A673 (cell line): Measurements from ENCODE around the gene SLCO3A1. TPM values are rescaled to one million over a fixed set of nuclear protein-coding genes. Genes with fewer than 3 reads are reported as not detected.

Experiments
- BruUV-seq: library from RNA; stranded (reverse); fragments of 400-500 nt; replicated peaks from 2 replicates; lab custom pipeline; 2021; lab: Mats Ljungman, UMichigan
- CTCF ChIA-PET: fragments of 300-600 bp; sonication (Branson Sonifier 250); formaldehyde crosslinking; loops from one replicate; lab custom pipeline; 2022; ENCODE audit warnings: antibody characterized with exemption; lab: Charles Lee
- POLR2A ChIA-PET: fragments of 300-600 bp; sonication (Branson Sonifier 250); formaldehyde crosslinking; loops from one replicate; lab custom pipeline; 2022; ENCODE audit warnings: antibody characterized with exemption; ENCODE audit not compliant: low non-redundant PET; lab: Charles Lee
- DNase-seq: peaks from one replicate; pipeline ENCODE4 v3.0.0-alpha.2; 2015; ENCODE audit warnings: low spot score
- H3K27ac ChIP-seq: fragments of 200-600 bp; sonication (generic); 2 replicates; pipeline ENCODE4 v1.5.1; 2016; ENCODE audit warnings: mixed run types, low read depth, mild to moderate bottlenecking, mixed read lengths, antibody characterized with exemption, low read length; ENCODE audit not compliant: poor library complexity, severe bottlenecking
- H3K27me3 ChIP-seq: fragments of 200-600 bp; sonication (generic); replicated peaks from 2 replicates; pipeline ENCODE4 v1.6.1; 2017; ENCODE audit warnings: mixed run types, low read depth, mild to moderate bottlenecking, mixed read lengths, antibody characterized with exemption, low read length; ENCODE audit not compliant: insufficient read depth, poor library complexity
- H3K36me3 ChIP-seq: fragments of 200-600 bp; sonication (generic); 2 replicates; pipeline ENCODE4 v1.6.1; 2016; ENCODE audit warnings: mixed run types, mild to moderate bottlenecking, mixed read lengths, antibody characterized with exemption, low read length; ENCODE audit not compliant: insufficient read depth, poor library complexity, severe bottlenecking
- H3K4me1 ChIP-seq: fragments of 200-600 bp; sonication (generic); 2 replicates; pipeline ENCODE4 v1.6.1; 2017; ENCODE audit warnings: mixed run types, mild to moderate bottlenecking, mixed read lengths, antibody characterized with exemption, low read length; ENCODE audit not compliant: insufficient read depth, poor library complexity, severe bottlenecking
- H3K4me3 ChIP-seq: fragments of 200-600 bp; sonication (generic); 2 replicates; pipeline ENCODE4 v1.5.1; 2016; ENCODE audit warnings: low read depth, mixed run types, mild to moderate bottlenecking, mixed read lengths, low read length; ENCODE audit not compliant: poor library complexity, severe bottlenecking
- H3K9me3 ChIP-seq: fragments of 200-600 bp; sonication (generic); 2 replicates; pipeline ENCODE4 v1.6.1; 2016; ENCODE audit warnings: mixed run types, low read depth, mild to moderate bottlenecking, mixed read lengths, antibody characterized with exemption, low read length; ENCODE audit not compliant: poor library complexity, severe bottlenecking
- EZH2 ChIP-seq: fragments of 200-600 bp; sonication (generic); IDR thresholded peaks from 2 replicates; pipeline ENCODE4 v1.6.1; 2017; ENCODE audit warnings: borderline replicate concordance, low read depth, mild to moderate bottlenecking, mixed read lengths, antibody characterized with exemption, low read length; ENCODE audit not compliant: poor library complexity, severe bottlenecking
- intact Hi-C: fragments of 100-400 bp; cut with micrococcal nuclease; formaldehyde crosslinking; loops from one replicate; pipeline ENCODE4 v1.10.0; 2022; ENCODE audit not compliant: unreplicated experiment
- total RNA-seq: library from RNA; stranded (reverse); gene quantifications from 2 replicates; pipeline ENCODE4 v1.2.3, GENCODE V29; 2021
- TF ChIP-seq, protein P1 (sequence below): fragments of 300-800, 200-600 bp; sonication (generic); conservative IDR thresholded peaks from 2 replicates; pipeline ENCODE4 v1.5.1; 2017; ENCODE audit warnings: low read depth, mild to moderate bottlenecking, antibody characterized with exemption, low read length, moderate library complexity, mixed read lengths

The SLCO3A1 gene
- total RNA-seq, 1 experiment from 2014 or later, result 16.6 TPM

DNA sequence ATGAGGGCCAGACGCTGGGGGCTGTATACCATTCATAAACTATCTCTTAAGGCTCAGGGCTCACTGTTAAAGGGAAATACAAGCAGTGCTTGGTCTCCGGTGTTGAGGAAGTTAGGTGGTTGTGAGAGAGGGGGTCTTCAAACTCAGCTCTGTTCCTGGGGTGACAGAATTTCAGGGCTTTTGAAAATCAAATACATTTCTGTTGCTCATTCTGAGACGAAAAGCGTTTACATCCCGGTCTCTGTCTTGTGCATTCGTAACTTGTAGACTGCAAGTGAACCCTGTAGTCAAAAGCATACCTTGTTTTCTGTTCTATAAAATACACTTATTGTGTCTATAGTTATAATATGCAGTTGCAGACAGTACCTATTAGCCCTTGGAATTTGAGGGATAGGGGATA is 1.7 kb downstream of the SLCO3A1 start:
- H3K4me1 ChIP-seq, result peaks cover 40% of the 10 kb centered on the region
- no peaks in the 10 kb centered on the region for H3K36me3 ChIP-seq
- ChIA-PET POLR2A (no interaction called here), CTCF (interaction anchor here (1.2 kb wide), 1 partner anchor 149 kb away, joined by 3 read pairs; no protein-coding TSS in a partner anchor)
- DNase-seq, result no peak
- TF ChIP-seq EZH2, result no peak
- TF ChIP-seq, protein P1, sequence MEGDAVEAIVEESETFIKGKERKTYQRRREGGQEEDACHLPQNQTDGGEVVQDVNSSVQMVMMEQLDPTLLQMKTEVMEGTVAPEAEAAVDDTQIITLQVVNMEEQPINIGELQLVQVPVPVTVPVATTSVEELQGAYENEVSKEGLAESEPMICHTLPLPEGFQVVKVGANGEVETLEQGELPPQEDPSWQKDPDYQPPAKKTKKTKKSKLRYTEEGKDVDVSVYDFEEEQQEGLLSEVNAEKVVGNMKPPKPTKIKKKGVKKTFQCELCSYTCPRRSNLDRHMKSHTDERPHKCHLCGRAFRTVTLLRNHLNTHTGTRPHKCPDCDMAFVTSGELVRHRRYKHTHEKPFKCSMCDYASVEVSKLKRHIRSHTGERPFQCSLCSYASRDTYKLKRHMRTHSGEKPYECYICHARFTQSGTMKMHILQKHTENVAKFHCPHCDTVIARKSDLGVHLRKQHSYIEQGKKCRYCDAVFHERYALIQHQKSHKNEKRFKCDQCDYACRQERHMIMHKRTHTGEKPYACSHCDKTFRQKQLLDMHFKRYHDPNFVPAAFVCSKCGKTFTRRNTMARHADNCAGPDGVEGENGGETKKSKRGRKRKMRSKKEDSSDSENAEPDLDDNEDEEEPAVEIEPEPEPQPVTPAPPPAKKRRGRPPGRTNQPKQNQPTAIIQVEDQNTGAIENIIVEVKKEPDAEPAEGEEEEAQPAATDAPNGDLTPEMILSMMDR, result no peak
- no peak overlapping the region for H3K27ac ChIP-seq
- no peaks in the 10 kb centered on the region for H3K9me3 ChIP-seq
- peak overlapping the region; percentile 71 for H3K4me3 ChIP-seq
- intact Hi-C loops, result loop anchor here (10.0 kb wide), 1 partner anchor 150 kb away; no protein-coding TSS in a partner anchor
- H3K27me3 ChIP-seq, result peaks cover 10% of the 10 kb centered on the region
- no TSS peak for BruUV-seq

DNA sequence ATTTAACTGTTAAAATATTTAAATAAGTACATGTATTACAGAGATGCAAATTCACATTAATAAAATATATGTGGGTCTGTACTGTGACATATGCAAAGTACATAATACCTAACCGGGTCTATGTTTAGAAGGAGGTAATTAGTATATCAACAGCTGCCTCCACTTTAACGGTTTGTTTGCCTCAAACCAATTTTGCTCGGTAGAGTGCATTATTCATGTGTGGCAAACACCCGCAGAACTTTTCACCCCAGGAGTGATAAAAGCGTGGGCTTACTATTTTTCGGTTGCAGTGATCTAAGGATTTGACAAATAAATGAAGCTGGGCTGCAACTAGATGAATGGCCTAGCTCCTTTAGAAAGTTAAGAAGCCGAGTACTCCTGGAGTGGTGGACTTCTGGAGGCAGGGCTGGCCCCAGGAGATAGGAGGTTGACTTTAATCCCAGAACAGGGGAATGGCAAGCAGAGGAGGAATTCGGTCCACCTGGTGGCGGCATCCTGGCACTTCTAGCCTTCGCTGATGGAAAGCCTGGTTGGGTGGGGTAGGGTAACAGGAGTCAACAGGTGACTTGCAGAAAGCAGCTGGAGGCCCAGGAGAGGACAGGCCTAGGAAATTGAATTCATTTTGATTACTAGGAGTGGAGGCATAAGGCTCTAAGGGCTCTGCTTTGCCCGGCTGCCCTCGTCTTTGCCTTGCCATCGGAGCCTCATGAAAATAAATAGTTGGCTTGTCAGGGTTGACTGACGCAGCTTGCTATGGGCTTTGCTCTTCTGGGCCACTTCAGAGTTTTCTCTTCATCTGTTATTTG is 2.4 kb downstream of the SLCO3A1 start:
- intact Hi-C loops, result loop anchor here (10.0 kb wide), 1 partner anchor 151 kb away; no protein-coding TSS in a partner anchor
- Histone ChIP-seq H3K36me3 (no peaks in the 10 kb centered on the region), H3K27ac (no peak overlapping the region), H3K4me1 (peaks cover 40% of the 10 kb centered on the region), H3K27me3 (peaks cover 10% of the 10 kb centered on the region), H3K9me3 (no peaks in the 10 kb centered on the region), H3K4me3 (peak overlapping the region; percentile 71)
- no peak for TF ChIP-seq EZH2
- TF ChIP-seq, protein P1, result peak; percentile 33; the same call in 1 of the 2 replicates
- ChIA-PET CTCF (no interaction called here), POLR2A (no interaction called here)
- peak; percentile 31 for DNase-seq
- no TSS peak for BruUV-seq

DNA sequence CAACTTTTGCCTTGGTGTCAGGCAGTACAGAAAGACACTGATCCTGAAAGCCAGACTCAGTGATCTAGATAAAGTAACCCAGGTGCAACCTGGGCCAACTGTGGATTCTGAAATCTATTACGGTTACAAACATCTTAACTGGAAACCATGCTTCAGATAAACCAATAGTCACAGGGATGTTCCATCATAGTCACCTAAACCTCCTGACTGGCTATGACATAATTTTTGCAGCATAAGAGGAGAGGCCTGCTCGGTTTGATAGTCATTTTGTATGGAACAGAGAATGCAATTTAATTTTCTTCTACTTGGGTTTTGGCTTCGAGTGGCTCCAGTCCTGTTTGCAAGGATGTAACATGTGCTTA is 3.7 kb downstream of the SLCO3A1 start:
- CTCF ChIA-PET, result no interaction called here
- peaks cover 10% of the 10 kb centered on the region for H3K27me3 ChIP-seq
- no peak overlapping the region for H3K4me3 ChIP-seq
- POLR2A ChIA-PET, result no interaction called here
- BruUV-seq, result no TSS peak
- no peak for DNase-seq
- H3K4me1 ChIP-seq, result peaks cover 40% of the 10 kb centered on the region
- intact Hi-C loops, result loop anchor here (10.0 kb wide), 1 partner anchor 152 kb away; no protein-coding TSS in a partner anchor
- no peak overlapping the region for H3K27ac ChIP-seq
- no peaks in the 10 kb centered on the region for H3K9me3 ChIP-seq
- no peaks in the 10 kb centered on the region for H3K36me3 ChIP-seq
- TF ChIP-seq EZH2, result no peak
- TF ChIP-seq, protein P1, result no peak
